GM10847 (cell line): Measurements from ENCODE around the gene GTF3C5.
"Not testable (repeated sequence)": the region's sequence is repeated elsewhere in the genome, so short reads cannot be mapped to it uniquely, and the experiment has no call there.

Experiments
- POLR2A ChIP-seq: IDR thresholded peaks from 2 replicates; pipeline ENCODE4 v1.6.1; 2011; ENCODE audit not compliant: insufficient read length; ENCODE audit errors: extremely low read depth

The GTF3C5 gene

DNA sequence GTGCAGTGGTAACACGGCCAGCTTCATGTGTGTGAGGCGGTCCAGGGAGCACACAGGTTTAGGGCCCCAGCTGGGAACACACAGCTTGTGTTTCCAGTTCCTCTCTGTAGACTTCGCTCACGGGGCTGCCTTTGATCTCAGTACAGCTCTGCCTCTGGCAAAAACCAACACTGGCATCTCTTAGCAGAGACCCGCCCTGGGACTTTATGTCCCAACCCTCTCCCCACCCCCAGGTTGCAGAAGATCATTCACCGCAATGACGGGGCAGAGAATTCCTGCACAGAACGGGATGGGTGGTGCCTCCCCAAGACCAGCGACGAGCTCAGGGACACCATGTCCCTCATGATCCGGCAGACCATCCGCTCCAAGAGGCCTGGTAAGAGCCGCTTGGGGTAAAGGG lies 25.7 kb downstream of the GTF3C5 start:
- no peak for TF ChIP-seq POLR2A

DNA sequence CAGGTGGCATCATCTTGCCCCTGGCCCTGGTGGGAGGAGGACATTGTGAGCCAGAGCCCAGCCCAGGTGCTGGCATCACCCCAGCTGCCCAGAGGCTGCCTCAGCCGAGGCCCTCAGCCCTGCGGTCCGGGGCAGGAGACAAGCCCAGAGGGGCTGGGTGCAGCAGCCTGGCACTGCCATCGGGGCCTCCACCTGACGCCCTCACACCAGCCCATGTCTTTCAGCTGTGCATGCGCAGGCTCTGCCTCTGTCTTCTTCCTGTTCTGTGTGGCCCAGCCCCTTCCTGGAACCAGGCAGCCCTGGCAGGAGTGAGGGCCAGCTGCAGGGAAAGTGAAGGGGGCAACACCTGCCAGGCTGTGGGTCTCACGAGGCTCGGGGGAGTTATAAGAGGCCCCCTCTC lies 26.2 kb downstream of the GTF3C5 start:
- TF ChIP-seq POLR2A: no peak

DNA sequence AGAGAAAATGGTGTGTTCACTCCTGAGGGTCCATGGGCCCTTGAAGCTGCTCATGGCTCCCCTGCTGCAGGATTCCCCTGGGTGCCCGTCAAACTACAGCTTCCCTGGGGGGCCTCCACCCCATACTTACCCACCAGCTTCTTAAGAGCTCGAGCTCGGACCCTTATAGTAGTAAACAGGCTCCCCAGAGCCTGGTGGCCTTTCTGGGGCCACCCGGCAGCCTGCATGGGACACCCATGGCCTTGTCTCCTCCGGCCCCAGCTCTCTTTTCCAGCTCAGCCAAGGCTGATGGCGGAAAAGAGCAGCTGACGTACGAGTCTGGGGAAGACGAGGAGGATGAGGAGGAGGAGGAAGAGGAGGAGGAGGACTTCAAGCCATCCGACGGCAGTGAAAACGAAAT lies 26.8 kb downstream of the GTF3C5 start:
- TF ChIP-seq POLR2A: no peak

DNA sequence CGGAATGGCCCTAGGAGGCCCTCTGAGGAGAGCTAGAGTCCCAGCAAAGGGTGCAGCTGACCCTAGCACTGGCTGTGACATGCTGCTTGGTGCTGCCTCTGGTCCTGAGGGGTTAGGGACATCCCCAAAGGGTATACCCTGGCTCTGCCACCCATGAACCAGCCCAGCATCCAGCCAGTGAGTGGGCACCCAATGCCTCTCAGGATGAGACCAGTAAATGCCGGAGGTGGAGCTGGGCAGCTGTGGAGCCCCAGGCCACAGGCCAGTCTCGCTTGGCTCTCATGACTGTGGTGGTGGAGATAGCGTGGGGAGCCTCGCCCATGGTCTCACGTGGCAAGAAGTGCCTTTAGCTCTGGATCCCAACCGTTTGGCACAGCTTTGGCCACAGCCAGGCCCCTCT lies 27.3 kb downstream of the GTF3C5 start:
- no peak for TF ChIP-seq POLR2A

DNA sequence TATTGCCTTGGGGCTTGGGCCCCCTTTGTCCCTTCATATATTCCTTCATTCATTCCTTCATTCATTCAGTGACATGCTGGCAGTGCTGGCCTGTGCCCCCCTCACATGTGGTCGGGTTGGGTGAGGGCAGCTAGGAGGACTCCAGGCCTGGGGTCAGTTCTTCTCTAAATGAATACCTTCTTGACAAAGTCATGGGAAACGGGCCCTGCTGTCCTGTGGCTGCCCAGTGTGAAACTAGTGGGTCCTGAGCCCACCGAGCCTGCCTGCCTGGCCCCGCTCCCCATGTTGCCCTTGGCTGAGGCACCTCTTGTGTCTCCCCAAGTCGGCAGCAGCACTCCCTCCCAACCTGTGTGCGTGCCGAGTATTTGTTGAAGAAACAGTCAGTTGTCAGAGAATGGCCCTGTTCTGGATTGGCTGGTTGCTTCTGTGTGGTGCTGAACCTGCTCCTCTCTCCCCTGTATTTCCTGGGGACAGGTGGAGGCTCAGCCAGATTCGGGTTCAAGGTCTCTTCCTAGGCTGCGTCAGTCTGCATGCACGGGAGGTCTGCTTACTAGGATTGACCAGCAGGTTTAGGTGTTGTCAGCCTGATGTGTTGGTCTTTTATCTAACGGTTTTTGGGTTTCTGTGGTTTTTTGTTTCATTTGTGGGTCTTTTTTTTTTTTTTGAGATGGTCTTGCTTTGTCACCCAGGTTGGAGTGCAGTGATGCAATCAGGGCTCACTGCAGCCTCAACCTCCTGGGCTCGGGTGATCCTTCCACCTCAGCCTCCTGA lies 27.9 kb downstream of the GTF3C5 start:
- no peak for TF ChIP-seq POLR2A

DNA sequence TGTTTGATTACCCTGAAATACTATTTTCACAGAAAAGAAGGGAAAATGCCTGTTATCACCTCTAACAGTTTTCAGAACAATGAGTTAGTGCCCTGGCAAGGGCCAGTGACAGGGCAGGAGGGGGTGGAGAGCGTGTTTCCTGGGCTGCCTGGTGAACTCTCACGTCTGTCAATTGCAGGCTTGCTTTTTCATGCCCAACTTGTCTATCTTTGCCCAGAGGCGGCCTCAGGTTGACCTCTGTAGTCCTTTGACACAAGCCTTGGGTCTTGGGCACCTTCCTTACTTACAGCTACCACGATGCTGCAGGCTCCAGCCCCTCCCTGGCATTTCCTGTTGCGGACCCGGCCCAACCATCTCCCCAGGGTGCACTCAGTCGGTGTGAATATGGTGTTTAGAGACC lies 28.8 kb downstream of the GTF3C5 start:
- no peak for TF ChIP-seq POLR2A

DNA sequence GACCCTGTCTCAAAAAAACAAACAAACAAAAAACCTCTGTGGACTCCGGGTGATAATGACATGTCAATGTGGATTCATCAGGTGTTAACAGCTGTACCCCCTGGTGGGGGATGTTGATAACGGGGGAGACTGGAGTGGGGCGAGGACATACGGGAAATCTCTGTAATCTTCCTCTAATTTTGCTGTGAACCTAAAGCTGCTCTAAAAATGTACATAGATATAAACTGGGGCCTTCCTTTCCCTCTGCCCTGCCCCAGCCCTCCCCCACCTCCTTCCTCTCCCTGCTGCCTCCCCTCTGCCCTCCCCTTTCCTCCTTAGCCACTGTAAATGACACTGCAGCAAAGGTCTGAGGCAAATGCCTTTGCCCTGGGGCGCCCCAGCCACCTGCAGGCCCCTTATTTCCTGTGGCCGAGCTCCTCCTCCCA lies 29.6 kb downstream of the GTF3C5 start:
- no peak for TF ChIP-seq POLR2A

DNA sequence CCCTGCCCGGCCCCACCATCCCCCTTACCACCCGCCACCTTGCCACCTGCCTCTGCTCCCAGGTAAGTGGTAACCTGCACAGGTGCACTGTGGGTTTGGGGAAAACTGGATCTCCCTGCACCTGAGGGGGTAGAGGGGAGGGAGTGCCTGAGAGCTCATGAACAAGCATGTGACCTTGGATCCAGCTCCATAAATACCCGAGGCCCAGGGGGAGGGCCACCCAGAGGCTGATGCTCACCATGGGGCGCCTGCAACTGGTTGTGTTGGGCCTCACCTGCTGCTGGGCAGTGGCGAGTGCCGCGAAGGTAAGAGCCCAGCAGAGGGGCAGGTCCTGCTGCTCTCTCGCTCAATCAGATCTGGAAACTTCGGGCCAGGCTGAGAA lies 31.0 kb downstream of the GTF3C5 start, which contains the start of gene CEL:
TSS of gene CEL (plus strand) at position 218 of the 382 bp plus-strand sequence. CDS start at position 240, 22 bp downstream.
- not testable (repeated sequence) for TF ChIP-seq POLR2A

DNA sequence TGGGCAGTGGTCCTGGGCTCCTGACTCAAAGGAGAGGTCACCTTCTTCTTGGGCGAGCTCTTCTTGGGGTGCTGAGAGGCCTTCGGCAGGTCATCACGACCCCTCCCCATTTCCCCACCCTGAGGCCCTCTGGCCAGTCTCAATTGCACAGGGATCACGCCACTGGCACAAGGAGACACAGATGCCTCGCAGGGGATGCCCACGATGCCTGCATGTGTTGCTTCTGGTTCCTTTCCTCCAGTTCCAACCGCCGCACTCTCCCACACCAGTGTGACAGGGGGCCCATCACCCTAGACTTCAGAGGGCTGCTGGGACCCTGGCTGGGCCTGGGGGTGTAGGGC lies 32.3 kb downstream of the GTF3C5 start:
- TF ChIP-seq POLR2A: no peak

DNA sequence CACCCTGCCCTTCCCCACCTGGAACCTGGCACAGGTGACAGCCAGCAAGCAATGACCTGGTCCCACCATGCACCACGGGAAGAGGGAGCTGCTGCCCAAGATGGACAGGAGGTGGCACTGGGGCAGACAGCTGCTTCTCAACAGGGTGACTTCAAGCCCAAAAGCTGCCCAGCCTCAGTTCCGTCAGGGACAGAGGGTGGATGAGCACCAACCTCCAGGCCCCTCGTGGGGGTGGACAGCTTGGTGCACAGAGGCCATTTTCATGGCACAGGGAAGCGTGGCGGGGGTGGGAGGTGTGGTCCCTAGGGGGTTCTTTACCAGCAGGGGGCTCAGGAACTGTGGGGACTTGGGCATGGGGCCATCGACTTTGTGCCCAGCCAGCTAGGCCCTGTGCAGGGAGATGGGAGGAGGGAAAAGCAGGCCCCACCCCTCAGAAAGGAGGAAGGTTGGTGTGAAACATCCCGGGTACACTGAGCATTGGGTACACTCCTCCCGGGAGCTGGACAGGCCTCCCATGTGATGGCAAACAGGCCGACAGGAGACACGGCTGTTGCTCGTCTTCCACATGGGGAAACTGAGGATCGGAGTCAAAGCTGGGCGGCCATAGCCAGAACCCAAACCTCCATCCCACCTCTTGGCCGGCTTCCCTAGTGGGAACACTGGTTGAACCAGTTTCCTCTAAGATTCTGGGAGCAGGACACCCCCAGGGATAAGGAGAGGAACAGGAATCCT lies 32.9 kb downstream of the GTF3C5 start:
- TF ChIP-seq POLR2A: no peak

DNA sequence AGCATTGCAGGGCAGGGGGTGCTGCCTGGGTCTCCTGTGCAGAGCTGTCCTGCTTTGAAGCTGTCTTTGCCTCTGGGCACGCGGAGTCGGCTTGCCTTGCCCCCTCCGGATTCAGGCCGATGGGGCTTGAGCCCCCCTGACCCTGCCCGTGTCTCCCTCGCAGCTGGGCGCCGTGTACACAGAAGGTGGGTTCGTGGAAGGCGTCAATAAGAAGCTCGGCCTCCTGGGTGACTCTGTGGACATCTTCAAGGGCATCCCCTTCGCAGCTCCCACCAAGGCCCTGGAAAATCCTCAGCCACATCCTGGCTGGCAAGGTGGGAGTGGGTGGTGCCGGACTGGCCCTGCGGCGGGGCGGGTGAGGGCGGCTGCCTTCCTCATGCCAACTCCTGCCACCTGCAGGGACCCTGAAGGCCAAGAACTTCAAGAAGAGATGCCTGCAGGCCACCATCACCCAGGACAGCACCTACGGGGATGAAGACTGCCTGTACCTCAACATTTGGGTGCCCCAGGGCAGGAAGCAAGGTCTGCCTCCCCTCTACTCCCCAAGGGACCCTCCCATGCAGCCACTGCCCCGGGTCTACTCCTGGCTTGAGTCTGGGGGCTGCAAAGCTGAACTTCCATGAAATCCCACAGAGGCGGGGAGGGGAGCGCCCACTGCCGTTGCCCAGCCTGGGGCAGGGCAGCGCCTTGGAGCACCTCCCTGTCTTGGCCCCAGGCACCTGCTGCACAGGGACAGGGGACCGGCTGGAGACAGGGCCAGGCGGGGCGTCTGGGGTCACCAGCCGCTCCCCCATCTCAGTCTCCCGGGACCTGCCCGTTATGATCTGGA lies 33.7 kb downstream of the GTF3C5 start:
- no peak for TF ChIP-seq POLR2A

DNA sequence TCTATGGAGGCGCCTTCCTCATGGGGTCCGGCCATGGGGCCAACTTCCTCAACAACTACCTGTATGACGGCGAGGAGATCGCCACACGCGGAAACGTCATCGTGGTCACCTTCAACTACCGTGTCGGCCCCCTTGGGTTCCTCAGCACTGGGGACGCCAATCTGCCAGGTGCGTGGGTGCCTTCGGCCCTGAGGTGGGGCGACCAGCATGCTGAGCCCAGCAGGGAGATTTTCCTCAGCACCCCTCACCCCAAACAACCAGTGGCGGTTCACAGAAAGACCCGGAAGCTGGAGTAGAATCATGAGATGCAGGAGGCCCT lies 34.2 kb downstream of the GTF3C5 start:
- TF ChIP-seq POLR2A: no peak

DNA sequence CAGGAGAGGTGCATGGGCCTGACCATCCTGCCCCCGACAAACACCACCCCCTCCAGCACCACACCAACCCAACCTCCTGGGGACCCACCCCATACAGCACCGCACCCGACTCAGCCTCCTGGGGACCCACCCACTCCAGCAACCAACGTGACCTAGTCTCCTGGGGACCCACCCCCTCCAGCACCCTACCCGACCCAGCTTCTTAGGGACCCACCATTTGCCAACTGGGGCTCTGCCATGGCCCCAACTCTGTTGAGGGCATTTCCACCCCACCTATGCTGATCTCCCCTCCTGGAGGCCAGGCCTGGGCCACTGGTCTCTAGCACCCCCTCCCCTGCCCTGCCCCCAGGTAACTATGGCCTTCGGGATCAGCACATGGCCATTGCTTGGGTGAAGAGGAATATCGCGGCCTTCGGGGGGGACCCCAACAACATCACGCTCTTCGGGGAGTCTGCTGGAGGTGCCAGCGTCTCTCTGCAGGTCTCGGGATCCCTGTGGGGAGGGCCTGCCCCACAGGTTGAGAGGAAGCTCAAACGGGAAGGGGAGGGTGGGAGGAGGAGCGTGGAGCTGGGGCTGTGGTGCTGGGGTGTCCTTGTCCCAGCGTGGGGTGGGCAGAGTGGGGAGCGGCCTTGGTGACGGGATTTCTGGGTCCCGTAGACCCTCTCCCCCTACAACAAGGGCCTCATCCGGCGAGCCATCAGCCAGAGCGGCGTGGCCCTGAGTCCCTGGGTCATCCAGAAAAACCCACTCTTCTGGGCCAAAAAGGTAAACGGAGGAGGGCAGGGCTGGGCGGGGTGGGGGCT lies 35.6 kb downstream of the GTF3C5 start:
- no peak for TF ChIP-seq POLR2A

DNA sequence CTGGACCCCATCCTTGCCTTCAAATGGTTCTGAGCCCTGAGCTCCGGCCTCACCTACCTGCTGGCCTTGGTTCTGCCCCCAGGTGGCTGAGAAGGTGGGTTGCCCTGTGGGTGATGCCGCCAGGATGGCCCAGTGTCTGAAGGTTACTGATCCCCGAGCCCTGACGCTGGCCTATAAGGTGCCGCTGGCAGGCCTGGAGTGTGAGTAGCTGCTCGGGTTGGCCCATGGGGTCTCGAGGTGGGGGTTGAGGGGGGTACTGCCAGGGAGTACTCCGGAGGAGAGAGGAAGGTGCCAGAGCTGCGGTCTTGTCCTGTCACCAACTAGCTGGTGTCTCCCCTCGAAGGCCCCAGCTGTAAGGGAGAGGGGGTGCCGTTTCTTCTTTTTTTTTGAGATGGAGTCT lies 36.2 kb downstream of the GTF3C5 start:
- no peak for TF ChIP-seq POLR2A

DNA sequence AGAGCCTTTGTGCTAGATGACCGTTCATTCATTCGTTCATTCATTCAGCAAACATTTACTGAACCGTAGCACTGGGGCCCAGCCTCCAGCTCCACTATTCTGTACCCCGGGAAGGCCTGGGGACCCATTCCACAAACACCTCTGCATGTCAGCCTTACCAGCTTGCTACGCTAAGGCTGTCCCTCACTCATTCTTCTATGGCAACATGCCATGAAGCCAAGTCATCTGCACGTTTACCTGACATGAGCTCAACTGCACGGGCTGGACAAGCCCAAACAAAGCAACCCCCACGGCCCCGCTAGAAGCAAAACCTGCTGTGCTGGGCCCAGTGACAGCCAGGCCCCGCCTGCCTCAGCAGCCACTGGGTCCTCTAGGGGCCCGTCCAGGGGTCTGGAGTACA lies 37.0 kb downstream of the GTF3C5 start:
- no peak for TF ChIP-seq POLR2A
